ENCODE results near the gene TSPEAR. TPM values are rescaled to one million over a fixed set of nuclear protein-coding genes. Genes with fewer than 3 reads are reported as not detected.

The TSPEAR gene
- total and polyA plus RNA-seq, 7 donors, result not detected

GRCh38 chr21:44738621-44739020, 27.2 kb upstream of the TSPEAR start:
- WGBS, 3 donors, result 76 to 96% (median 79%) methylated on average over 3 of the region's 3 CpGs
- intact Hi-C loops (cut with DNase I), result no loop called here
- DNase-seq, result no peak

GRCh38 chr21:44737706-44738354, 26.5 kb upstream of the TSPEAR start:
- no peak for TF ChIP-seq CTCF (IDR thresholded peaks at IDR 0.05)
- H3K27ac ChIP-seq, result no peak overlapping the region
- intact Hi-C loops (cut with DNase I), result no loop called here
- DNase-seq (no peak), ATAC-seq (no peak)
- H3K4me1 ChIP-seq, result no peaks in the 10 kb centered on the region
- H3K4me3 ChIP-seq, result no peak overlapping the region
- 70 to 73% (median 72%) methylated on average over 3 of the region's 3 CpGs for WGBS, 3 donors
- H3K9me3 ChIP-seq, result peaks cover 15% of the 10 kb centered on the region
- H3K27me3 ChIP-seq (ENCODE audit: insufficient read depth in 3 of 3, low read length in 2 of 3), result peaks cover 0 to 11% (median 7%) of the 10 kb centered on the region in 3 donors
- no peaks in the 10 kb centered on the region for H3K36me3 ChIP-seq (ENCODE audit: insufficient read depth in 1 of 2, low read depth in 1 of 2)

More at GRCh38 chr21:44738621-44739020, 27.2 kb upstream of the TSPEAR start:
- Histone ChIP-seq H3K27me3 (ENCODE audit: insufficient read depth in 3 of 3, low read length in 2 of 3) (peaks cover 0 to 11% (median 7%) of the 10 kb centered on the region in 3 donors), H3K9me3 (peaks cover 15% of the 10 kb centered on the region), H3K4me3 (no peak overlapping the region), H3K27ac (no peak overlapping the region), H3K36me3 (ENCODE audit: insufficient read depth in 1 of 2, low read depth in 1 of 2) (no peaks in the 10 kb centered on the region), H3K4me1 (no peaks in the 10 kb centered on the region)
- no peak for TF ChIP-seq CTCF (IDR thresholded peaks at IDR 0.05)
- no peak for ATAC-seq

GRCh38 chr21:44736291-44737004, 25.1 kb upstream of the TSPEAR start:
- Histone ChIP-seq H3K27me3 (ENCODE audit: insufficient read depth in 3 of 3, low read length in 2 of 3) (peaks cover 0 to 17% (median 7%) of the 10 kb centered on the region in 3 donors), H3K27ac (no peak overlapping the region), H3K36me3 (ENCODE audit: insufficient read depth in 1 of 2, low read depth in 1 of 2) (no peaks in the 10 kb centered on the region), H3K4me3 (no peak overlapping the region), H3K4me1 (no peaks in the 10 kb centered on the region), H3K9me3 (peaks cover 15% of the 10 kb centered on the region)
- TF ChIP-seq CTCF (IDR thresholded peaks at IDR 0.05), result no peak
- no peak for DNase-seq
- intact Hi-C loops (cut with DNase I), result no loop called here
- 80 to 86% (median 80%) methylated on average over 8 of the region's 8 CpGs for WGBS, 3 donors
- ATAC-seq, result no peak

- H3K4me3 ChIP-seq, result no peak overlapping the region
- H3K4me1 ChIP-seq, result no peaks in the 10 kb centered on the region
- no peak for ATAC-seq
- H3K9me3 ChIP-seq, result peaks cover 15% of the 10 kb centered on the region
- H3K27ac ChIP-seq, result no peak overlapping the region
- intact Hi-C loops (cut with DNase I), result no loop called here
- no peak for DNase-seq
- TF ChIP-seq CTCF (IDR thresholded peaks at IDR 0.05), result no peak
- WGBS, 3 donors, result 81 to 87% (median 82%) methylated on average over 6 of the region's 6 CpGs
- H3K27me3 ChIP-seq (ENCODE audit: insufficient read depth in 3 of 3, low read length in 2 of 3), result peaks cover 0 to 20% (median 7%) of the 10 kb centered on the region in 3 donors
- no peaks in the 10 kb centered on the region for H3K36me3 ChIP-seq (ENCODE audit: insufficient read depth in 1 of 2, low read depth in 1 of 2)
Observed at GRCh38 chr21:44735821-44736220, 24.4 kb upstream of the TSPEAR start.

Data from psoas muscle (tissue), 8 donors.